ENCODE data around the gene RNF113A. TPM values are rescaled to one million over a fixed set of nuclear protein-coding genes. Genes with fewer than 3 reads are reported as not detected.
"Not testable (repeated sequence)": the region's sequence is repeated elsewhere in the genome, so short reads cannot be mapped to it uniquely, and the experiment has no call there.

Gene RNF113A
- 21.5 and 27.3 TPM in 2 replicates for total RNA-seq (2014; rRNA removed; shearing (Covaris generic))
- 14.7 and 16.0 TPM in 2 replicates for polyA plus RNA-seq (2015; cell fraction: cytosol; rRNA removed)
- polyA plus RNA-seq (2015; cell fraction: nucleus; rRNA removed) = 14.1 and 15.4 TPM in 2 replicates

DNA sequence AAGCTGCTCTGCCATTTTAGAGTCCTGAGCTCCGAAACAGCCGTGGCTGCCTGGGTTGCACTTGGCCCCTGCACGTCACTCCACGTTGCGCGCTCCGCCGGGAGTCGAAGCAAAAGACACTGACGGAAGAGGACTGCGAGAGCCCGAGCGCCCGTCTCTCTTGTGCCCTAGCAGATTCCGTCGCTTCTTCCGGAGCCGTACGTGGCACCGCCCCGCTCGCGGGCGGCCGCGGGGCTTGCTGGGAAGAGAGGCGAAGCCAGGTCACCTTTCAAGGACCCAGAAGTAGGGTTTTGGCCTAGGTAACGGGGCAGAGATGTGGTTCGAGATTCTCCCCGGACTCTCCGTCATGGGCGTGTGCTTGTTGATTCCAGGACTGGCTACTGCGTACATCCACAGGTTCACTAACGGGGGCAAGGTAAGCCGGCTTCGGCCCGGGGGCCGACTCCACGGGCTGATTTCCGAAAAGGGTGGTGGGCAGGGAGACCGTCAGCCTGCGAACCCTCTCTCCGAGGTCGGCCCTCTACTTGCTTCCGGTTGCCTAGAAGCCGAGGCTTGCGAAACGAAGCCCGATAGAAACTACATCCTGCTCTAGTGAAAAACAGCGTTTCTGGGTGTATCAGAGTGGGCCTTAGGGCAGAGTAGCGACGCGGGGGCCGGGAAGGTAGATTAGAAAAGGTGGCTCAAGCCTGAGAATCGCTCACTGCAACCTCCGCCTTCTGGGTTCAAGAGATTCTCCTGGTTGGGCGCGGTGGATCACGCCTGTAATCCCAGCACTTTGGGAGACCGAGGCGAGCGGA lies at the start of gene RNF113A, which contains the start of gene NDUFA1:
TSS of gene RNF113A (minus strand) at position 135 of the 797 bp plus-strand sequence. CDS start at position 15, 120 bp downstream.
TSS of gene NDUFA1 (plus strand) at position 234 of the 797 bp plus-strand sequence. CDS start at position 314, 80 bp downstream.
- DNase-seq (ENCODE audit: low read depth) = peak; percentile 86

DNA sequence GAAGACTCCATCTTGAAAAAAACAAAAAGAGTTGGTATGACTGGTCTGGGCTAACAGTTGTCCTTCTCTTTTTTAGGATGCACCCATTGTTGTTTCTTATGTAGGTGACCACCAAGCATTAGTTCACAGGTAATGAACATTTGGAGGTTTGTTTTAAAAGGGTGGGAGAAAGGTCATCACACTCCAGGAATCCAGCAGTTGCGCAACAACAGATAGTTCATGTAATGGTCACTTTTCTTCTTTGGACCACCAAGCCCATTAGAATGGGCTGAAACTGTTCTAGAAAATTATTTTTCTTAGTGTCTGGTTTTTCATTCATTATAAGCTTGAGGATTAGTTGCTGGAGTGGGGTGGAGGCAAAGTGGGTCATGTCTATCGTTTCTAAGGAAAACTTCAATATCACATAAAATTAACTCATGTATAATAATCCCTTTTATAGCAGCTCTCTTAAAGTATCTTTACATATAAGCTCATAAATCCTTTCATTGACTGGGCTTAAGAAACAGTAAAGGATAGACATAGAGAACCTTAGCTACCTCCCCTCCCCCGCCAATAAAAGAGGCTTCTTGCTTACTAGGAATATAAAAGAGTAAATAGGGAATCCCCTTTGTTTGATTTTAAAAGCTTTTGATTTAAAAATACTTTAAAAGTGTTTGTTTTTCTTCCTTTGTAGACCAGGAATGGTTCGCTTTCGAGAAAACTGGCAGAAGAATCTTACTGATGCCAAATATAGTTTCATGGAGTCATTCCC lies 48.5 kb upstream of the RNF113A start:
- DNase-seq (ENCODE audit: low read depth) = no peak

DNA sequence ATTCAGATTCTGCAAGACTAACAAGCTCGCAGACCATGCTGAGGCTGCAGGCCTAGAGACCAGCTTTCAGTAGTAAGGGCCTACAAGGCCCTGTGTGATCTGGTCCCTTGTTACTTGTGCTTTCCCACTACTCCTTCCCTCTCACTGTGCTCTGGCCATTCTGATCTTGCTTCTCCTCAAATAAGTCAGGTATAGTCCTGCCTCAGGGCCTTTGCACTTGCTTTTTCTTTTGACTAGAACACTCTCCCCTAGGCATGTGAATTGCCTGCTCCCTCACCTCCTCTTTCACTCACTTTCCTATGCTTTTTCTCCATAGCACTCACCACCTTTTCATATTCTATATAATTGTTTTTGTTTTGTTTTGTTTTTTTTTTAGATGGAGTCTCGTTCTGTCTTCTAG lies 46.3 kb upstream of the RNF113A start:
- no peak for DNase-seq (ENCODE audit: low read depth)

DNA sequence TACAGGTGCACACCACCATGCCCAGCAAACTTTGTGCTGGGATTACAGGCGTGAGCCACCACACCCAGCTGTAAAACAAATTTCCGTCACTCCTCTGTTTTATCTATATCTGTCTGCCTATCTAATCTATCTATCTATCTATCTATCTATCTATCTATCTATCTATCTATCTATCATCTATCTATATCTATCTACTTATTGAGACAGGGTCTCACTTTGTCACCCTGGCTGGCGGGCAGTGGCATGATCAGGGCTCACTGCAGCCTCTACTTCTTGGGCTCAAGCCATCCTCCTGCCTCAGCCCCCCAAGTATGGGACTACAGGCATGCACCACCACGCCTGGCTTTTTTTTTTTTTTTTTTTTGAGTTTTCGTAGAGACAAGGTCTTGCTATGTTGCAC lies 44.8 kb upstream of the RNF113A start:
- no peak for DNase-seq (ENCODE audit: low read depth)

DNA sequence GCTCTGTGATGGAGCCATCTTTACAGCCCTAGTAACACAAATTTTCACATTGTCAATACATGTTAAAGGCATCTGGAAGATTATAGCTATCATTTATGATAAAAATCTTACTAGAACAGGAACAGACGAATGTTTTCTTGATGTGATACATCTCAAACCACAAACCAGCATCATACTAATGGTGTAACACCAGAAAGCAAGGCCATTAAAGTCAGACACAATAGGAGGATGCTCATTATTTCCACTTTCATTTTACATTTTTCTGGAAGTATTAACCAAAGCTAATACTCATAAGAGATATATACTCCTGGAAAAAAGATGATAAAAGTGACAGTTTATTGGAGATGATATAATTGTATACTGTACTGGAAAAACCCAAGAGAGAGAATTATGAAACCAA lies 29.4 kb upstream of the RNF113A start:
- no peak for DNase-seq (ENCODE audit: low read depth)

DNA sequence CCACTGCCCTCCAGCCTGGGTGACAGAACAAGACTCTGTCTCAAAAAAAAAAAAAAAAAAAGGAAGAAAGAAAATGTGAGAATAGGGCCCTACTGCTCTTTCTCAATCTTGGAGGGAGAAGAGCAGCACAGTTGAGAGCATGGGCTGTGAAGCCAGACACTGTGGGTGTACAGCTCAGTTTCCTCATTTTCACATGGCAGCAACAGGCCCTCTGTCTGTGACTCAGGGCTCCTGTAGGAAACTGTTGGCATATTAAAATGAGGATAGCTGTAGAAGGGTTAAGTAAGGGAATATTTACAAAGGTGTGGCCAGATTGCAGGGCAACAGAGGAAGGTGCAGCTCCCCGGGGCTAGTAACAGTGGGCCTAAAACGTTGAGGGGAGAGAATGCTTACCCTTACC lies 27.6 kb upstream of the RNF113A start:
- DNase-seq (ENCODE audit: low read depth) = no peak

DNA sequence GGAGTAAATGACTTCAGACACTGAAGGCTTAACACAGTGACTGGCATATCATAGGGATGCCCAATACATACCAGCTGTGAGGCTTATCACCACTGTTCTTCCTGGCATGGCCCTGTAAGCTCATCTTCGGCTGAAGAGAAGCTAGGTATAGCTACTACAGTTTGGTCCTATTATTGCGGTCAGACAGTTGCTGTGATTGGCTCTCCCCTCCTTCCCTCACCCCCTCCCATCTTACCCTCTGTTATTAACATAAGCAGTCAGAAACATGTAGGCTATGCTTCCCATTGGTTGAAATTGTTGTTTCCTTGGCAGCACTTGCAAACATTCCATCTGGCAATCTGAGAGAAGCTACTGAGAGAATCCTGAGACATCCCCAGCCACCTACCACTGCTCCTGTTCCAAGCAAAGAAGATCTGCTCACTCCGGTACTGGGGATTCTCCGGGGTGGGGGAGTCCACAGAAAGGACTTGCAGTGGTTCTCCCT lies 24.4 kb upstream of the RNF113A start, which contains the start of gene AKAP14:
TSS of gene AKAP14 (plus strand) at position 51 of the 484 bp plus-strand sequence. CDS start 7,331 bp downstream, outside the sequence.
- no peak for DNase-seq (ENCODE audit: low read depth)

DNA sequence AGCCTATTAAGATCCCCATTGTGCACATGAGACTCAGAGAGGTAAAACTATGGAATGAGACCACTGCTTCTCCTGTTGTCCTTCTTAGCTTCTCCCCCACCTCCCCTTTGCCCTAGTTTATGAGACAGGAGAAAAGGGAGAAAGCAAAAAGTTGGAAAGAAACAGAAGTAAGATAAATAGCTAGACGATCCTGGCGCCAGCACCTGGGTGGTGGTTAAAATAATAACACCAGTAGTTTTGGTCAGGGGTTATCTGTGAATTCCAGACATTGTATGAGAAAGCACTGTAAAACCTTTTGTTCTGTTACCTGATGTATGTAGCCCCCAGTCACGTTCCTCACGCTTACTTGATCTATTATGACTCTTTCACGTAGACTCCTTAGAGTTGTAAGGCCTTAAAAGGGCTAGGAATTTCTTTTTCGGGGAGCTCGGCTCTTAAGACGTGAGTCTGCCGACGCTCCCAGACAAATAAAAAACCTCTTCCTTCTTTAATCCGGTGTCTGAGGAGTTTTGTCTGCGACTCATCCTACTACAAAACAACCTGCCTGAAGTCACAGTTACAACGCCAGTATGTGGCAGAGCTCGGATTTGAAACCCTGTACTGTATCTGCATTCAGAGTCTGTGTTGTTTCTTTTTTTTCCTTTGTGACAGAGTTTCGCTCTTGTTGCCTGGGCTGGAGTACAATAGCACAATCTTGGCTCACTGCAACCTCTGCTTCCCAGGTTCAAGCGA lies 20.6 kb upstream of the RNF113A start:
- DNase-seq (ENCODE audit: low read depth) = peak; percentile 20

DNA sequence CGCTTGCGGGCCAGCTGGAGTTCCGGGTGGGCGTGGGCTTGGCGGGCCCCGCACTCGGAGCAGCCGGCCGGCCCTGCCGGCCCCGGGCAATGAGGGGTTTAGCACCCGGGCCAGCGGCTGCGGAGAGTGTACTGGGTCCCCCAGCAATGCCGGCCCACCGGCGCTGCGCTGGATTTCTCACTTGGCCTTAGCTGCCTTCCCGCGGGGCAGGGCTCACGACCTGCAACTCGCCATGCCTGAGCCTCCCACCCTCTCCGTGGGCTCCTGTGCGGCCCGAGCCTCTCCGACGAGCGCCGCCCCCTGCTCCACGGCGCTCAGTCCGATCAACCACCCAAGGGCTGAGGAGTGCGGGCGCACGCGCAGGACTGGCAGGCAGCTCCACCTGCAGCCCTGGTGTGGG lies 19.1 kb upstream of the RNF113A start:
- DNase-seq (ENCODE audit: low read depth) = not testable (repeated sequence)

DNA sequence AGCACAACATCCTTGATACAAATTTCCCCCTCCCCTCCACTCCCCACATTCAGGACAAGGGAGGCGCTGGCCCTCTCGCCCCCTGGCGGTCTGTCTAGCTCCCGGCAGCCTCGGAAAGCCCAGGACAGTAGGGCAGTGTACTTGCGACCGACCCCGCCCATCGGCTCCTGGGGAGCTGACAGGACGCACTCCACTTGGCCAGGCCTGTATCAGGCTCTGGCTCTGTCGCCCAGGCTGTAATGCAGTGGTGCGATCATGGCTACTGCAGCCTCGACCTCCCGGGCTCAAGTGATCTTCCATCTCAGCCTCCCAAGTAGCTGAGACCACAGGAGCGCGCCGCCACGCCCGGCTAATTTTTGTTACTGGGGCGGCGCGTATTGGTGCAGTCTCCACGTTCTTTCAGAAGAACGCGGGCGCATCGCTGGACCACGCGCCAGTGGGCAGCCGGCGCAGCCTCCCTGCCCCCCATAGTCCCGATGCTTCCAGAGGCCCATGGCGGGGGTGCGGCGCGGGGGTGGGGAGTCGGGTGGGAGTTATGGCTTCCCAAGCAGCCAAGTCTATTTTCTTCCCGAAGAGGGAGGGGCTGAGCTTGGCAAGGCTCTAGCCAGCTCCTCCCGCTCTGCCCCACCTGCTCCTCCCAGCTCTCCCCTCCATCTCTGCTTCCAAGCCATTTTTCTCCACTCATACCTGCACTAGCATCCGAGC lies 16.3 kb upstream of the RNF113A start:
- peak; percentile 8 for DNase-seq (ENCODE audit: low read depth)

DNA sequence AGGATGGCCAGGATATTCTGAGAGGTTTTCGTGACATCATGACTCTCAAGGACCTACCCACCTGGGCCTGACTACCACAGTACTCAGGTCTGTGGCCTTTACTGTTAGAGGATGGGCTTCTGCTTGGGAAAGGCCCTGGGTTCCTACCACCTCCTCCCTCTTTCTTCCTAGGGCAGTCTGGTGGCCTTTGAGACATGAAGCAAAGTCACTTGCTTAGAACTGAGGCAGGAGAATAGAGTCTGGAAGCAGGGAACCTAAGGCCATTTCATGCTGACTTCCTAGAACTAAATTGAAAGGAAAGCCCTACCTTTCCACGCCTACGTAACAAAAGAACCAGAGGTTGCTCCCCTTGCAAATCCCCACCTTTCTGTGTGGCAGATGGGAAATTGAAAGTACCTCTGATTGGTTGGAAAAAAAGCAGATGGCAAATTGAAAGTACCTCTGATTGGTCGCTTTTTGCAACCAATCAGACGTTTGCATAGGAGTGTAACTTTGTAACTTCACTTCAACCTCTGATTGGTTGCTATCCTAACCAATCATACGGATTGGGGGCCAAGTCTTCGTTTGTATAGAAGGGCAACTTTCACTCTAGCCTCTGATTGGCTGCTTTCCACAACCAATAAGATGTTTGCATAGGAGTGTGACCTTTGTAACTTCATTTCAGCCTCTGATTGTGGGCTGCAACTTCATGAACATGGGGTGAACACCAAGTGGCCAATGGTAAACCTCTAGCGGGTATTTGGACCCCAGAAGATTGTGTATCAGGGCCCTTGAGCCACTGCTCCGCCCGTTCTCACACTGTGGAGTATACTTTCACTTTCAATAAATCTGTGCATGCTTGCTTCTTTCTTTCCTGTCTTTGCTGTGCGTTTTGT lies 14.3 kb upstream of the RNF113A start:
- peak; percentile 63 for DNase-seq (ENCODE audit: low read depth)

DNA sequence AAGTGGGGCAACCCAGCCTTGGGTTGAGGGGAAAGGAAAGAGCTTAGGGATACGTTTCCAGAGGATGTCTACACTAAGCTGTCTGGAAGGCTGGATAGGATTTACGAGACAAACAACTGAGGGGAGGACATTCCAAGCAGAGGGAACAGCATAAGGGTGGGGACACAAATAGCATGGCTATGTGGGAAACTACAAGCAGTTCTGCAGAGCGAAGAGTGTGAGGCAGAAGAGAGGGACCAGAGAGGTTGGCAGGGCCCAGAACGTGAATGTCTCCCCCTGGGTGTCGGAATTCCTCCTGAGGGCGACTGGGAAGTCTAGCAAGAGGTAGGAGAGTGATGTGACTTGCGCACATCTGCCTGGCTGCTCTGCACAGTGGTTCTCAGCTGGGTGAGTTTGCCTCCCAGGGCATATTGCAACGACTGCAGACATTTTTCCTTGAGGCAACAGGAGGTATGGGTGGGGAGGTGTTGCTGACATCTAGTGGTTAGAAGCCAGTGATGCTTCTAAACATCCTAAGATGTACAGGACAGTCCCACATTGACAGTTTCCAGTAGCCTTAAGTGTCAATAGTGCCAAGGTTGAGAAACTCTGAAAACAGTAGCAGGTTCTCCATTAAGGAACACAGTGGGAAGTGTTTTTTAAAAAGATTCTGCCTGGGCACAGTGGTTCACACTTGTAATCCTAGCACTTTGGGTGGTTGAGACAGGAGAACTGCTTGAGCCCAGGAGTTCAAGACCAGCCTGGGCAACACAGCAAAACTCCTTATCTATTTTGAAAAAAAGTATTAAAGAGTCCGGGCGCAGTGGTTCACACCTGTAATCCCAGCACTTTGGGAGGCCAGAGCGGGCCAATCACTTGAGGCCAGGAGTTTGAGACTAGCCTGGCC lies 9.3 kb upstream of the RNF113A start:
- DNase-seq (ENCODE audit: low read depth) = peak; percentile 57

DNA sequence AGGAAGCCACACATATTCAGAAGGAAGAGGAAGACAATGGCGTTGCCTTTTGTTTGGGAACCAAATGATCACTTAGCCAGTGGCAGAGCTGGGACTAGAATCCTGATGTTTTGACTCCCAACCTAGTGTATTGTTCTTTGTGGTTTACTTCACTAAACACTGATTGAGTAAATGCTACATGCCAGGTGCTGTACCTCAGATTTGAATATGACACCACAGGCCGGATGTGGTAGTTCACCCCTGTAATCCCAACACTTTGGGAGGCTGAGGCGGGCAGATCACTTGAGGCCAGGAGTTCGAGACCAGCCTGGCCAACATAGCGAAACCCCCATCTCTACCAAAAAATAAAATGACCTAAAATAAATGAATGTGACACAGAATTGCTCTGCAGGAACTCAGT lies 8.5 kb upstream of the RNF113A start:
- no peak for DNase-seq (ENCODE audit: low read depth)

DNA sequence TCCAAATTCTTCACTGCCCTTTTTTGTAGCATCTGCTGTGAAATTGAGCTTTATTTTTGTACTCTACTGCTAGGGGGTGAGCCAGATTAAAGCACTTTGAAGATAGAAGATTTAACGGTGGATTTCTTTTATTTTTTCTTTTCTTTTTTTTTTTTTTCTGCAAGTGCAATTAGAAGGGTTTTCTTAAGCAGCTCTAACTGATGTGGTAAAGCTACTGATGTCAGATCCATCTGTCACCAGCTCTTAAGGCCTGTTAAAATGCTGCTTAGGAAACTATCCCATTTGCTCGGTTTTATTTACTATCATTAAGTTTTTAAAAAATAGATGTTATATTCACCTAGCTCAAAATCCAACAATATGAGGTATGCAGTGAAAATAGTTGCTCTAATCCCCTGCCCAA lies 7.2 kb upstream of the RNF113A start:
- no peak for DNase-seq (ENCODE audit: low read depth)

DNA sequence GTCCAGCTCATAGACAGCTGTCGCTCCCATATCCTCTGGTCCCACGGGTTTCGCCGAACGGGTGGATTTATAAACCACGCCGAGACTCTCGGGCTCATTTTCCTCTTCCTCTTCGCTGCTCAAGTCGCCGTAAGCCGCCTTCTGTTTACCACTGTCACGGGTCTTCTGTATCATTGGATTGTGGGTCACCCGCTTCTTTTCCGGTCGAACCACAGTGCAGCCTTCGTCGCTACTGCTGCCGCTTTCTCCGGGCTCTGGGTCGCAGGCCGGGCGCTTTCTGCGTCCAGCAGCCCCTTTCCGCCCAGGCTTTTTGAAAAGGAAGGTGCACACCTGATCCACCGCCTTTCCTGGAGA lies 311 bp downstream of the RNF113A start:
- DNase-seq (ENCODE audit: low read depth) = no peak

DNA sequence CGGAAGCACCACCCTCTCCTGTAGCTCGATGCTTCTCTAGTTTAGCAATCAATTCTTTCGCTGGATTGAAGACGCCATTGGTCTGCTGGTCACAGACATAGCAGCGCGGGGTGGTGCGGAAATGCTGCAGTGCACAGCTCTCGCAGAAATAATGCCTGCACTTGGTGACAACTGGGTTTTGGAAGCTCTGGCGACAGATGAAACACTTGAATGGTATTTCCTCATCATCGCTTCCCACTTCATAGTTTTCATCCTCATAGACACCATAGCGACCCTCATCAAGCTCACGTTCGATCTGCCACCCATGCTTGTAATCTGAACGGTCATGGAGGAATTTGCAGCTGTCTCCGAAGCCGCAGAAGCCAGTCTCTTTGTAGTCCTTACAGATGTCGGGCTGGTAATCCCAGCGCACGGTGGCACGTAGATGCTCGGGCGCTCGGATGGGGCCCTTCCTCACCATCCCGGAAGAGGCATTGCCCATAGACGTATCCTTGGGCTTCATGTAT lies 854 bp downstream of the RNF113A start:
- peak; percentile 3 for DNase-seq (ENCODE audit: low read depth)

DNA sequence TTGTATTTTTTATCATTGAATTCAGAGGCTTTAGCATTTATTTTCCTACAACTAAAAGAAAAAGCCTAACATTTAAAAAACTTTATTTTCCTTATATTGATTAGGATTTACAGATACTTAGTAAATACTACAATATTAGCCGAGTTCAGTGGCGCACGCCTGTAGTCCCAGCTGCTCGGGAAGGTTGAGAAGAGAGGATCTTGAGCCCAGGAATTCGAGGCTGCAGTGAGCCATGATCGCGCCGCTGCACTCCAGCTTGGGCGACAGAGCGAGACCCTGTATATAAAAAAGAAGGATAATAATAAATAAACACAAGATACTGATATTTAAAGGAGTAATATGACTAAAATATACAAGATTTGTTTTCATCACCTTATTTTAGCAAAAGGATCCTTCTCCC lies 18.1 kb downstream of the RNF113A start:
- no peak for DNase-seq (ENCODE audit: low read depth)
